HepG2 (cell line): ENCODE data around the gene GPS2. TPM values are rescaled to one million over a fixed set of nuclear protein-coding genes. Genes with fewer than 3 reads are reported as not detected.
A peak's percentile ranks its signal among the peaks of the same experiment; 100 is the strongest.

ENCODE experiments used
- CBX2 ChIP-seq, 2 experiments: fragments of 200-600 bp in 1 of 2; sonication (generic); formaldehyde crosslinking in 1 of 2; IDR thresholded peaks; 2 replicates each; pipeline versions ENCODE4 v1.7.0 to v1.8.1; 2018 to 2022; ENCODE audit warnings: low read depth in 2 of 2, low read length in 1 of 2, mild to moderate bottlenecking in 1 of 2, missing genetic modification reagents in 1 of 2
- CREB1 ChIP-seq, 2 experiments: fragments of 450-650 bp in 1 of 2; IDR thresholded peaks; 2 replicates each; pipeline ENCODE4 v1.6.1; 2016 to 2017; ENCODE audit warnings: control low read depth in 1 of 2, mild to moderate bottlenecking in 1 of 2, missing compliant biosample characterization in 1 of 2, missing genetic modification characterization in 1 of 2
- EHMT2 ChIP-seq: fragments of 200-600 bp; sonication (generic); IDR thresholded peaks from 2 replicates; pipeline ENCODE4 v1.7.0; 2017; ENCODE audit warnings: antibody characterized with exemption, low read depth, low read length, borderline replicate concordance
- GFI1 ChIP-seq: sonication (generic); formaldehyde crosslinking; IDR thresholded peaks from 2 replicates; pipeline ENCODE4 v1.5.0; 2020; ENCODE audit warnings: missing genetic modification reagents, mild to moderate bottlenecking, borderline replicate concordance
- HOXA5 ChIP-seq: sonication (generic); formaldehyde crosslinking; IDR thresholded peaks from 2 replicates; pipeline ENCODE4 v1.4.0; 2020; ENCODE audit warnings: missing genetic modification reagents
- MTERF4 ChIP-seq: sonication (generic); formaldehyde crosslinking; IDR thresholded peaks from 2 replicates; pipeline ENCODE4 v1.8.0; 2023; ENCODE audit warnings: mild to moderate bottlenecking, missing genetic modification reagents
- NR2F2 ChIP-seq: IDR thresholded peaks from 2 replicates; pipeline ENCODE4 v1.6.1; 2012; ENCODE audit warnings: low read depth, inconsistent platforms, borderline replicate concordance
- ONECUT2 ChIP-seq: sonication (generic); formaldehyde crosslinking; IDR thresholded peaks from 2 replicates; pipeline ENCODE4 v1.4.0; 2020; ENCODE audit warnings: missing genetic modification reagents
- PHF8 ChIP-seq: sonication (generic); formaldehyde crosslinking; IDR thresholded peaks from 2 replicates; pipeline ENCODE4 v1.5.0; 2020; ENCODE audit warnings: missing genetic modification reagents
- RFXANK ChIP-seq: IDR thresholded peaks from 2 replicates; pipeline ENCODE4 v1.6.1; 2016
- SMC3 ChIP-seq: IDR thresholded peaks from 2 replicates; pipeline ENCODE4 v1.6.1; 2011; ENCODE audit warnings: low read length, improper control_type of control experiment
- TBL1XR1 ChIP-seq: fragments of 150-350 bp; IDR thresholded peaks from 2 replicates; pipeline ENCODE4 v1.6.1; 2014; ENCODE audit warnings: borderline replicate concordance, low read length; ENCODE audit not compliant: partially characterized antibody
- TRIM24 ChIP-seq: sonication (generic); formaldehyde crosslinking; IDR thresholded peaks from 2 replicates; pipeline ENCODE4 v1.8.0; 2022; ENCODE audit warnings: mild to moderate bottlenecking, missing genetic modification reagents
- ZBTB43 ChIP-seq: sonication (generic); formaldehyde crosslinking; conservative IDR thresholded peaks from 2 replicates; pipeline ENCODE4 v1.4.0; 2020; ENCODE audit warnings: missing genetic modification reagents
- ZIK1 ChIP-seq: sonication (generic); formaldehyde crosslinking; IDR thresholded peaks from 2 replicates; pipeline ENCODE4 v1.5.0; 2020; ENCODE audit warnings: mild to moderate bottlenecking, low read depth, missing genetic modification reagents, borderline replicate concordance
- ZMYM3 ChIP-seq: sonication (generic); formaldehyde crosslinking; IDR thresholded peaks from 2 replicates; pipeline ENCODE4 v1.5.1; 2020; ENCODE audit warnings: mild to moderate bottlenecking, missing genetic modification reagents
- ZNF142 ChIP-seq: sonication (generic); formaldehyde crosslinking; IDR thresholded peaks from 2 replicates; pipeline ENCODE4 v1.4.0; 2020; ENCODE audit warnings: missing genetic modification reagents
- ZNF460 ChIP-seq: sonication (generic); formaldehyde crosslinking; IDR thresholded peaks from 2 replicates; pipeline ENCODE4 v1.5.1; 2020; ENCODE audit warnings: missing genetic modification reagents, mild to moderate bottlenecking, borderline replicate concordance
- ZNF503 ChIP-seq: sonication (generic); formaldehyde crosslinking; IDR thresholded peaks from 2 replicates; pipeline ENCODE4 v1.4.0; 2020; ENCODE audit warnings: missing genetic modification reagents
- ZNF790 ChIP-seq: sonication (generic); formaldehyde crosslinking; IDR thresholded peaks from 2 replicates; pipeline ENCODE4 v1.8.0; 2022; ENCODE audit warnings: missing genetic modification reagents, mild to moderate bottlenecking, borderline replicate concordance
- polyA plus RNA-seq, 8 experiments: library from polyadenylated mRNA; depleted of rRNA in 3 of 8; stranded (reverse) in 7 of 8; unstranded in 1 of 8; fragments of >200 nt; fragmentation: Illumina TruSeq in 4 of 8; extraction: Trizol in 4 of 8; gene quantifications; 2 replicates each; pipeline versions ENCODE4 v1.2.1 to v1.2.3, GENCODE V29; 2011 to 2016; ENCODE audit warnings: low read depth in 4 of 8, missing spikeins in 1 of 8, mixed read lengths in 1 of 8; ENCODE audit not compliant: insufficient read depth in 1 of 8
- total RNA-seq, 5 experiments: library from RNA; depleted of rRNA; stranded (reverse); fragments of >200 nt; fragmentation: Illumina TruSeq; extraction: Trizol; gene quantifications; 2 replicates each; pipeline ENCODE4 v1.2.3, GENCODE V29; 2016; ENCODE audit warnings: low read depth in 1 of 5

GPS2 gene
- total and polyA plus RNA-seq, 2 of the 13 experiments (the other 11 are each of a cell fraction or from before 2014, with no cell fraction given), result 58.0 to 59.4 TPM

GRCh38 chr17:7306911-7307685, 8.1 kb downstream of the GPS2 start, which contains the start of gene EIF5A (continued):
- no peak for TF ChIP-seq ZNF790 (CRISPR knock-in tag)
- TF ChIP-seq SMC3, result no peak
- TF ChIP-seq CBX2 (IDR thresholded peaks at IDR 0.05; ENCODE audit: low read depth, low read length), result no peak
- TF ChIP-seq CBX2 (CRISPR knock-in tag; IDR thresholded peaks at IDR 0.05; ENCODE audit: low read depth), result no peak
- TF ChIP-seq ZIK1 (CRISPR knock-in tag), result no peak
- TF ChIP-seq TBL1XR1, result no peak
- no peak for TF ChIP-seq HOXA5 (CRISPR knock-in tag)
- no peak for TF ChIP-seq ZBTB43 (CRISPR knock-in tag)
- no peak for TF ChIP-seq EHMT2
- no peak for TF ChIP-seq TRIM24 (CRISPR knock-in tag)
- no peak for TF ChIP-seq MTERF4 (CRISPR knock-in tag)
- TF ChIP-seq ZNF142, result no peak
- TF ChIP-seq GFI1 (CRISPR knock-in tag), result no peak
- peak; percentile 92 for TF ChIP-seq CREB1 (IDR thresholded peaks at IDR 0.05)
- TF ChIP-seq CREB1 (CRISPR knock-in tag; IDR thresholded peaks at IDR 0.05), result peak; percentile 77
- TF ChIP-seq RFXANK, result no peak
- no peak; the same call in 1 of the 2 replicates for TF ChIP-seq ZNF503 (CRISPR knock-in tag)
- no peak for TF ChIP-seq ONECUT2 (CRISPR knock-in tag)
- TF ChIP-seq PHF8 (CRISPR knock-in tag), result peak; percentile 54
- TF ChIP-seq ZMYM3, result no peak
- TF ChIP-seq NR2F2, result no peak
- TF ChIP-seq ZNF460 (CRISPR knock-in tag), result no peak
